ENCODE results near the gene MFAP3. TPM values are rescaled to one million over a fixed set of nuclear protein-coding genes. Genes with fewer than 3 reads are reported as not detected.

MFAP3 gene
- 99.7 and 121 TPM in 2 replicates for total RNA-seq

DNA sequence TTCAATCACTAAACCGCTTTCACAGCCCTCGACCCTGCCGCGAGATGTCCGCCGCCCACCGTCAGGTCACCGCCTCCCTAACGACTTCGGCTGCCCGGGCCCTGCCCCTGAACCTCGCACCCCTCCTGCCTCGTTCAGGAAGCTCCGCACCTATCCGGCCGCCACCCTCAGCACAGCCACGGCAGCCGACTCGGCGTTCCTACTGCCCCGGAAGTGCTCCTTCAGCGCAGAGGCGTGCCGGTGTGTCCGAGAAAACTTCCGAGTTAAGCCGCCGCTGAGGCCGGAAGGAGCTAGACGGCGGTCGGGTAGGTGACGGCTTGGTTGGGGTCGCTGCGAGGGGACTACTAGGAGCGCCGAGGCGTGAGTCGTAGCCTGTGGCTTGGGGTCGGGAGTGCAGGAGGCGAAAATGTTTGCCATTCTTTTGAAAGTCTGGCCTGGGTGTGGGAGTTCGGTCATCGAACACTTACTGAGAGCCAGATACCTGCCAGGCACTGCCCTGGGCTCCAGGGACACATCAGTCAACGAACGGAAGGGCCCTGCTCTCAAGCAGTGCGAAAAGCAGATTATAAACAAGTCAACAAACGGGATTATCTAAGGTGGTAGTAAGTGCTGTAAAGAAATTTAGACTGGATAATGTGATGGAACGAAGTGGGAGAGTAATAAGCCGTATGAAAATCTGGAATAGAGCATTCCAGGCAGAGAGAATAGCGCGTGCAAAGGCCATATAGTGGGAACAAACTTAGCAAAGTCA lies at the start of gene MFAP3, which contains the start of gene FAM114A2:
Gene MFAP3, plus strand, starts transcription at position 261 of the 751 bp plus-strand sequence. CDS start 10,756 bp downstream, outside the sequence.
Gene FAM114A2, minus strand, starts transcription at position 204 of the 751 bp plus-strand sequence. CDS start 3,957 bp downstream, outside the sequence.

Other genes with a start within 250 kb of the MFAP3 start
- 24.1 and 34.2 TPM in 2 replicates for gene FAM114A2, start 57 bp upstream of the MFAP3 start, total RNA-seq
- 18.9 and 60.2 TPM in 2 replicates for gene GALNT10, start 151.8 kb downstream of the MFAP3 start, total RNA-seq